Dendritic cell treated with granulocyte-macrophage colony-stimulating factor and Interleukin-4, amounts not matched to agents 40 ng/mL and 50 ng/mL, for 4 days (primary cell): ENCODE results near the gene ASAH2B.
"Not testable (repeated sequence)": the region's sequence is repeated elsewhere in the genome, so short reads cannot be mapped to it uniquely, and the experiment has no call there.

Experiments used
- H3K27ac Mint-ChIP-seq: one replicate; pipeline ENCODE4 v1.8.0; 2022; ENCODE audit warnings: mild to moderate bottlenecking, mixed read lengths
- H3K27me3 Mint-ChIP-seq: one replicate; pipeline ENCODE4 v1.8.0; 2022; ENCODE audit warnings: mild to moderate bottlenecking, mixed read lengths
- H3K36me3 Mint-ChIP-seq: one replicate; pipeline ENCODE4 v1.8.0; 2022; ENCODE audit warnings: low read depth, mixed read lengths
- H3K4me1 Mint-ChIP-seq: one replicate; pipeline ENCODE4 v1.8.0; 2022; ENCODE audit warnings: low read depth, mixed read lengths
- H3K4me3 Mint-ChIP-seq: one replicate; pipeline ENCODE4 v1.8.0; 2022; ENCODE audit warnings: mild to moderate bottlenecking, moderate library complexity, mixed read lengths
- H3K9me3 Mint-ChIP-seq: one replicate; pipeline ENCODE4 v1.8.0; 2022; ENCODE audit warnings: mixed read lengths
- intact Hi-C: fragments of 100-400 bp; cut with micrococcal nuclease; formaldehyde crosslinking; loops from one replicate; pipeline ENCODE4 v1.15.0; 2022

Gene ASAH2B

GRCh38 chr10:50774868-50775267 lies 35.1 kb downstream of the ASAH2B start:
- H3K27ac Mint-ChIP-seq, H3K9me3 Mint-ChIP-seq, H3K4me1 Mint-ChIP-seq, H3K36me3 Mint-ChIP-seq, H3K4me3 Mint-ChIP-seq, H3K27me3 Mint-ChIP-seq, intact Hi-C loops: not testable (repeated sequence)

- H3K27ac Mint-ChIP-seq, H3K4me3 Mint-ChIP-seq, H3K4me1 Mint-ChIP-seq, intact Hi-C loops, H3K36me3 Mint-ChIP-seq, H3K9me3 Mint-ChIP-seq, H3K27me3 Mint-ChIP-seq: not testable (repeated sequence)
Observed at GRCh38 chr10:50780036-50780435, 40.3 kb downstream of the ASAH2B start.

GRCh38 chr10:50782017-50782416 lies 42.3 kb downstream of the ASAH2B start:
- H3K36me3 Mint-ChIP-seq, H3K4me1 Mint-ChIP-seq, H3K27ac Mint-ChIP-seq, H3K4me3 Mint-ChIP-seq, H3K9me3 Mint-ChIP-seq, intact Hi-C loops, H3K27me3 Mint-ChIP-seq: not testable (repeated sequence)

GRCh38 chr10:50787962-50788361 lies 48.2 kb downstream of the ASAH2B start:
- H3K27me3 Mint-ChIP-seq, H3K4me1 Mint-ChIP-seq, H3K27ac Mint-ChIP-seq, intact Hi-C loops, H3K9me3 Mint-ChIP-seq, H3K4me3 Mint-ChIP-seq, H3K36me3 Mint-ChIP-seq: not testable (repeated sequence)

GRCh38 chr10:50788951-50789945 lies 49.5 kb downstream of the ASAH2B start:
- Mint-ChIP-seq H3K36me3 (no peaks in the 10 kb centered on the region), H3K4me3 (no peak overlapping the region)

GRCh38 chr10:50794490-50794889 lies 54.8 kb downstream of the ASAH2B start:
- no peak overlapping the region for H3K4me3 Mint-ChIP-seq
- H3K4me1 Mint-ChIP-seq = no peaks in the 10 kb centered on the region
- H3K27ac Mint-ChIP-seq = no peak overlapping the region
- peaks cover 14% of the 10 kb centered on the region for H3K9me3 Mint-ChIP-seq
- H3K36me3 Mint-ChIP-seq = no peaks in the 10 kb centered on the region
- intact Hi-C loops = no loop called here
- no peaks in the 10 kb centered on the region for H3K27me3 Mint-ChIP-seq

More at GRCh38 chr10:50788951-50789945, 49.5 kb downstream of the ASAH2B start:
- no peaks in the 10 kb centered on the region for H3K4me1 Mint-ChIP-seq
- intact Hi-C loops = no loop called here
- H3K27me3 Mint-ChIP-seq = no peaks in the 10 kb centered on the region
- no peak overlapping the region for H3K27ac Mint-ChIP-seq
- H3K9me3 Mint-ChIP-seq = no peaks in the 10 kb centered on the region

GRCh38 chr10:50796693-50797092 lies 57.0 kb downstream of the ASAH2B start:
- H3K4me3 Mint-ChIP-seq = no peak overlapping the region
- H3K27ac Mint-ChIP-seq = no peak overlapping the region
- intact Hi-C loops = no loop called here
- no peaks in the 10 kb centered on the region for H3K36me3 Mint-ChIP-seq
- no peaks in the 10 kb centered on the region for H3K27me3 Mint-ChIP-seq
- peaks cover 14% of the 10 kb centered on the region for H3K9me3 Mint-ChIP-seq
- H3K4me1 Mint-ChIP-seq = no peaks in the 10 kb centered on the region

GRCh38 chr10:50798297-50798696 lies 58.6 kb downstream of the ASAH2B start:
- Mint-ChIP-seq H3K27me3 (no peaks in the 10 kb centered on the region), H3K27ac (no peak overlapping the region)

GRCh38 chr10:50799595-50799994 lies 59.9 kb downstream of the ASAH2B start:
- Mint-ChIP-seq H3K36me3 (no peaks in the 10 kb centered on the region), H3K4me1 (no peaks in the 10 kb centered on the region), H3K27ac (no peak overlapping the region), H3K9me3 (peaks cover 14% of the 10 kb centered on the region), H3K27me3 (no peaks in the 10 kb centered on the region), H3K4me3 (no peak overlapping the region)
- intact Hi-C loops = no loop called here

More at GRCh38 chr10:50798297-50798696, 58.6 kb downstream of the ASAH2B start:
- no peaks in the 10 kb centered on the region for H3K4me1 Mint-ChIP-seq
- intact Hi-C loops = no loop called here
- H3K4me3 Mint-ChIP-seq = no peak overlapping the region
- H3K9me3 Mint-ChIP-seq = peaks cover 14% of the 10 kb centered on the region
- no peaks in the 10 kb centered on the region for H3K36me3 Mint-ChIP-seq

GRCh38 chr10:50805981-50806622 lies 66.4 kb downstream of the ASAH2B start:
- H3K27me3 Mint-ChIP-seq = no peaks in the 10 kb centered on the region
- H3K36me3 Mint-ChIP-seq = no peaks in the 10 kb centered on the region
- H3K4me3 Mint-ChIP-seq = no peak overlapping the region
- intact Hi-C loops = no loop called here
- H3K9me3 Mint-ChIP-seq = no peaks in the 10 kb centered on the region
- no peak overlapping the region for H3K27ac Mint-ChIP-seq
- H3K4me1 Mint-ChIP-seq = no peaks in the 10 kb centered on the region

- H3K4me3 Mint-ChIP-seq = no peak overlapping the region
- no peaks in the 10 kb centered on the region for H3K36me3 Mint-ChIP-seq
- H3K27ac Mint-ChIP-seq = no peak overlapping the region
- no peaks in the 10 kb centered on the region for H3K9me3 Mint-ChIP-seq
- no peaks in the 10 kb centered on the region for H3K27me3 Mint-ChIP-seq
- no peaks in the 10 kb centered on the region for H3K4me1 Mint-ChIP-seq
- intact Hi-C loops = no loop called here
Observed at GRCh38 chr10:50807851-50808776, 68.4 kb downstream of the ASAH2B start.
